Stimulated activated CD8-positive, alpha-beta memory T cell treated with anti-CD3 and anti-CD28 coated beads, Interleukin-4, amount 100 ng/mL, for 1 hour (primary cell): ENCODE data around the gene SELL.
"Not testable (repeated sequence)": the region's sequence is repeated elsewhere in the genome, so short reads cannot be mapped to it uniquely, and the experiment has no call there.

Experiments used
- DNase-seq, 2 donors: peaks; one replicate each; pipeline ENCODE4 v3.0.0-alpha.2; 2020; ENCODE audit warnings: low read depth in 2 of 2, low spot score in 1 of 2

Gene SELL

GRCh38 chr1:169707912-169708604, 3.4 kb downstream of the SELL start:
- no peak for DNase-seq

GRCh38 chr1:169704797-169705196, 6.6 kb downstream of the SELL start:
- DNase-seq = no peak

GRCh38 chr1:169701261-169702005, 10.0 kb downstream of the SELL start:
- no peak for DNase-seq

DNA sequence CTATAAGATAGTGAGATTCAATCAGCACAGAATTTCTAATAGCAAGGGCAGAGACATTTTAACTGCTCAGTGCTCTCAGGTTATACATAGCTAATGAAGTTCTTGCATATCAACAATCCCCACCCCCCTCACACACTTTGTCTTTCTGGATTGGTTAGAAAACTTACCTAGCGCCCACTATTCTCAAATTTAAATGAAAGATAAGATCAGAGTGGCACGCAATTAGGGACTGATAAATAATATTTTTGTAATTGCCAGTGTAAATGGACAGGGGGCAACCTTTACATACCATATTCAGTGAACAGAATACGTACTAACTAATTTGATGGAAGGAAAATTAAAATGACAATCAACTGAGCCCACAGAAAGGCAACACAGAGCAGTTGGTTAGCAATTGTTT, 11.7 kb downstream of the SELL start:
- DNase-seq = no peak

DNA sequence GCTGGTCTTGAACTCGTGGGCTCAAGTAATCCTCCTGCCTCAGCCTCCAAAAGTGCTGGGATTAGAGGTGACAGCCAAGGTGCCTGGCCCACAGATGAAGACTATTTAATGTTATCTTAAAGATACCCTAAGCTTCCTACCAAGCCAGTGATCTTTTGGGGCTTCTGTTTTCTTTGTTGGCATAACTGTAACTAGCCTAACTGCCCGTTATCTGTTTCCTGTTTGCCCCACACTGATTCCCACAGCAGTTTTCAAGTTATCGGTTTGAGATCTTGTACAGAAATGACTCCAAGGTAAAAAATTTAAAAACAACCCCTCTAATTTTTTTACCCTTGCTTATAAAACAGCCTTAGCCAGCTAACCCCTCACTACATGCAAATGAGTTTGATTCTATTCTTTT, 12.4 kb downstream of the SELL start:
- DNase-seq = no peak

GRCh38 chr1:169697755-169698154, 13.7 kb downstream of the SELL start:
- no peak for DNase-seq

GRCh38 chr1:169696273-169697100, 14.9 kb downstream of the SELL start:
- no peak for DNase-seq

- no peak for DNase-seq
Observed at GRCh38 chr1:169694304-169695075, 16.9 kb downstream of the SELL start.

- no peak for DNase-seq
Observed at GRCh38 chr1:169692756-169693460, 18.5 kb downstream of the SELL start.

DNA sequence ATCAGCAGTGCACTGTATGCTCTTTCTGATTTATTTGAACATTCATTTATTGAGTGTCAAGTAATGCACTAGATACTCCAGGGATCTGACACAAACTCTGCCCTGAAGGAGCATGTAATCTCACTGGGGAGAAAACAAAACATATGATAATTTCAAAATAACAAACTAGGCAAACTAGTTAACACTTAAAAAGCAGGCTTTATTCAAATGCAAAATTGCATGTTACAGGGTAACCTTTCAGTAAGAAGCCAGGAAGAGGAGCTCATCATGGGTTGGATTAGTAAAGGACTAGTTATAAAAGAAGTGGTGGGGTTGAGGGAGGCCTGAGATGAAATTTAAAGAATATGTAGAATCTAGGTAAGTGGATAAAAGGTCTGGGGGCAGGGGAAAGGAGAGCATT, 20.9 kb downstream of the SELL start:
- DNase-seq = no peak

DNA sequence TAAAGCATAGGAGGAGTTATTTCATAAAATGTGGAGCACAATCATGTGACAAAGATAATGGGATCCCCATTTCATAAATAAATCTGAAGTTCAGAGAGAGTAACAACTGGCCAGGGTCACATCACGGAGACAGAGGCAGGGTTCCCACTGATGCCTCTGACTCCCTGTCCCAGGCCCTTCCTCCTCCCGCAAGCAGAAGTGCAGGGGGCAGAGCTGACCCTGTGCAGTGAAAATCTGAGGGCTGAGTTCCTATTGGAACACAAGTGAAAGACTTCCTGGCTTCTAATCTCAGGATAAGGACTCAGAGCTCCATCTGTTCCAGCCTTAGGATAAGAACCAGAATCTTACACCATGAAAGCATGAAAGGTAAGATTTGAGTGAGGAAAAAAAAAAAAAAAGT, 22.0 kb downstream of the SELL start:
- DNase-seq = no peak

GRCh38 chr1:169688377-169688776, 23.0 kb downstream of the SELL start:
- DNase-seq = not testable (repeated sequence)

DNA sequence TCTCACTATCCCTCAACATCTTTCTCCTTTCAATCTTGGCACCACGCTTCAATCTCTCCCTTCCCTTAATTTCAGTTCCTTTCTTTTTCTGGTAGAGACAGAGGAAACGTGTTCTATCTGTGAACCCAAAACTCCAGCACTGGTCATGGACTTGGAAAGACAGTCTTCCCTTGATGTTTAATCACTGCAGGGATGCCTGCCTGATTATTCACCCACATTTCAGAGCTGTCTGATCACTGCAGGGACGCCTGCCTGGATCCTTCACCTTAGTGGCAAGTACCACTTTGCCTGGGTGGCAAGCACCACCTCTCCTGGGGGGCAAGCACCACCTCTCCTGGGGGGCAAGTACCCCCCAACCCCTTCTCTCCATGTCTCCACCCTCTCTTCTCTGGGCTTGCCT, 27.8 kb downstream of the SELL start:
- no peak for DNase-seq

DNA sequence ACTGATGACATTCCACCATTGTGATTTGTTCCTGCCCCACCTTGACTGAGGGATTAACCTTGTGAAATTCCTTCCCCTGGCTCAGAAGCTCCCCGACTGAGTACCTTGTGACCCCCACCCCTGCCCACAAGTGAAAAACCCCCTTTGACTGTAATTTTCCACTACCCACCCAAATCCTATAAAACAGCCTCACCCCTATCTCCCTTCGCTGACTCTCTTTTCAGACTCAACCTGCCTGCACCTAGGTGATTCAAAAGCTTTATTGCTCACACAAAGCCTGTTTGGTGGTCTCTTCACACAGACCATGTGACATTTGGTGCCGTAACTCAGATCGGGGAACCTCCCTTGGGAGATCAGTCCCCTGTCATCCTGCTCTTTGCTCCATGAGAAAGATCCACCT, 28.3 kb downstream of the SELL start:
- DNase-seq = not testable (repeated sequence)

DNA sequence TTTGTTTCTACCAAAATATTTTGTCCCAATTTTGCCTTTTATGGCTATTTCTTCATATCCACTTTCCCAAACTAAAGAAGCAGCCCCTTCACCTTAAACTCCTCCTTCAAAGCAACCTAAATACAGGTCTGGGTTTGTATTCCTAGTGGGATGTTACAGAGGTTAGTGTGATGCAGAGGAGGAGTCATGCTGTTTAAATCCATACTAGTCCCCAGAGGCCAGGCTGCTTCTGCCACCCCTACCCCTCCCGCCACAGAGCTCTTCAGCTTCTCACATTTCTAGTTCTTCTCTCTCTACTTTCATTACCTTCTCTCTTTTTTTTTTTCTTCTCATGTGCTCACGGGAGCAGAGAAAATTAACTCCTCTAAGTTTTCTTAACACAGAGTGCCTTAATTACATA, 29.3 kb downstream of the SELL start:
- no peak for DNase-seq

DNA sequence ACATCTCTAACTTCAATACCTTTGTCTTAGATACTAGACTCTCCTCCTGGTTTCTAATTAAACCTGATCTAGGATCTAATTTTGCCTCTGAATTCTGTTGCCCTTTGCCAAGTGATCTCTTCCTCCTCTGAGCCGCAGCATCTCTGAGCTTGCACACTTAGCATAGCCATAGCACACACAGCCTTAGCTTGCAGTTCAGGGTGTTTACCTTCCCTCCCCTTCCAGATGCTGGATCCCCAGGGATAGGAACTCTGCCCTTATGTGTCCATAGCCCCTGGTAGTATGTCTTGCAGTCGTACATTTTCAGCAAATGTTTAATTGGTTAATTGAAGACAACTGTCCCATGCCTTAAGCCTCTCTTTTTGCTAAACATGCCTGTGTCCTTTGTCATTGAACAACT, 30.3 kb downstream of the SELL start:
- no peak for DNase-seq

DNA sequence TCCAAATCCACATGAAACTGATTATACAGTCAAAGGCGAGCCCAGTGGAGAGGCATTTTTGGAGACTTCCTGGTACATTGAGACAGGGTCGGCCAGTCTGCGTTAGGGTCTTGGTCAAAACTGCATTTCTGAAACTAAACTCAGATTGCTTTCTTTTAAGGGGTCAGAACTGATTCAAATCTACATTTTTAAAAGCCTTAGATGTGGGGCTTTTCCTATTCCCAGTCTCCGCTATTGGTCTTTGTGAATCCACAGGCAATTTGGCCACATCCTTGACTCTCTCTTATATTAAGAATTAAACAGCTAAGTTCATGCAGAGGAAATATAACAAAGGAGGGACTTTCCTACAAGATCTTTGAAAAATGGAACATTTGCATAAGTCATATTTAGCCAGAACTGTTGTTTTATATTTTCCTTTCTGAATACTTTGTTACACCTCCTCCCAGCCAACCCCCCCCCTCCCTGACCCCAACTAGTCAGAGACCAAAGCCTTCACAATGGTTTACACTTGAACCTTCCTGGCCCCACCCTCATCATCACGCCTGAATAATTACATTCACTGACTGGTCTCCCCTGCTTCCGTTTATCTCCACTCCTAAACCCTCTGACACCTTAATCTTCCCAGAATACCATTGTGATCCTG, 30.9 kb downstream of the SELL start:
- no peak for DNase-seq

- DNase-seq = no peak
Observed at GRCh38 chr1:169679692-169680091, 31.7 kb downstream of the SELL start.

DNA sequence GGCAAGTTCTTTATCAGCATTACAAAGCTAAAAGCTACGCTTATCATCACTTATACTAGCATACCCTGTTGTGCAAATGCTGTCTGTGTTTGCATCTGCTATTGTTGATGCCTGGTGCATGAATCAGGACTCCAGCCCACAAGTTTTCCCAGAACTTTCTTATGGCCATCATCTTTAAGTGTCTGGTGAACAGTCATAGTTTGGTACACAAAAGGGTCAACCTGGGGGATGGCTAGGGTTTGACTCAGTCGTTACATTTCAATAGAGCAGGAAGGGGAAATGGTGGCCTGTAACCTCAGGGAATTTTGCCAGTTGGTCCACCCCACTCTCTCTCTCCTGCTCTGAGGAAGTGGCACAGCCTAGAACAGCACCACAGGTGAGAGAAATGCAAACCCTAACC, 35.4 kb downstream of the SELL start:
- no peak for DNase-seq

- no peak for DNase-seq
Observed at GRCh38 chr1:169670836-169671235, 40.6 kb downstream of the SELL start.
